ENCODE measurements around the gene PRSS48. TPM values are rescaled to one million over a fixed set of nuclear protein-coding genes. Genes with fewer than 3 reads are reported as not detected.

Gene PRSS48
- total and polyA plus RNA-seq, 10 donors = not detected

DNA sequence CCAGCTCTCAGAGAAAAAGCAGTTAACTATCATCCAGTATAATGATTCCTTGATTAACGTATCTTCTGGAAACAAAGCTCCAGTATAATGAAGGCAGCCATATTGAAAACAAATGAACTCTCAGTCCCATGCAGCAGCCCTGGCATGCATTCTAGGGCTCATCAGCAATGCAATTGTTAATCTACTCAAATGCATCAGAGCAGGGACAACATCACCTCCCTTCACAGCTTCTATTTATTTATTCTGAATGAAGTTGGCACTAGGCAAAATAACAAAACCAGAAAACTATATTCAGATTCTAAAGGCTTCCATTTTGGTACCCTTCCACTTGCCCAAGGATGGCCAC is 37.0 kb downstream of the PRSS48 start:
- Histone ChIP-seq H3K27me3 (replicated peaks in 1 of 7) (no peaks in the 10 kb centered on the region), H3K9me3 (no peaks in the 10 kb centered on the region), H3K4me1 (no peaks in the 10 kb centered on the region), H3K27ac (no peak overlapping the region), H3K4me3 (no peak overlapping the region), H3K36me3 (no peaks in the 10 kb centered on the region)
- 91 to 100% (median 96%) methylated on average over 1 of the region's 1 CpG for WGBS, 5 donors
- DNase-seq = no peak
- no peak for TF ChIP-seq POLR2AphosphoS5 (IDR thresholded peaks at IDR 0.05)
- TF ChIP-seq POLR2A (IDR thresholded peaks at IDR 0.05) = no peak
- TF ChIP-seq, protein P1, sequence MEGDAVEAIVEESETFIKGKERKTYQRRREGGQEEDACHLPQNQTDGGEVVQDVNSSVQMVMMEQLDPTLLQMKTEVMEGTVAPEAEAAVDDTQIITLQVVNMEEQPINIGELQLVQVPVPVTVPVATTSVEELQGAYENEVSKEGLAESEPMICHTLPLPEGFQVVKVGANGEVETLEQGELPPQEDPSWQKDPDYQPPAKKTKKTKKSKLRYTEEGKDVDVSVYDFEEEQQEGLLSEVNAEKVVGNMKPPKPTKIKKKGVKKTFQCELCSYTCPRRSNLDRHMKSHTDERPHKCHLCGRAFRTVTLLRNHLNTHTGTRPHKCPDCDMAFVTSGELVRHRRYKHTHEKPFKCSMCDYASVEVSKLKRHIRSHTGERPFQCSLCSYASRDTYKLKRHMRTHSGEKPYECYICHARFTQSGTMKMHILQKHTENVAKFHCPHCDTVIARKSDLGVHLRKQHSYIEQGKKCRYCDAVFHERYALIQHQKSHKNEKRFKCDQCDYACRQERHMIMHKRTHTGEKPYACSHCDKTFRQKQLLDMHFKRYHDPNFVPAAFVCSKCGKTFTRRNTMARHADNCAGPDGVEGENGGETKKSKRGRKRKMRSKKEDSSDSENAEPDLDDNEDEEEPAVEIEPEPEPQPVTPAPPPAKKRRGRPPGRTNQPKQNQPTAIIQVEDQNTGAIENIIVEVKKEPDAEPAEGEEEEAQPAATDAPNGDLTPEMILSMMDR (IDR thresholded peaks at IDR 0.05 in 8 of 11, conservative IDR thresholded peaks at IDR 0.05 in 3 of 11) = no peak
- intact Hi-C loops (cut with DNase I; ENCODE audit: low total_unique reads) = no loop called here

DNA sequence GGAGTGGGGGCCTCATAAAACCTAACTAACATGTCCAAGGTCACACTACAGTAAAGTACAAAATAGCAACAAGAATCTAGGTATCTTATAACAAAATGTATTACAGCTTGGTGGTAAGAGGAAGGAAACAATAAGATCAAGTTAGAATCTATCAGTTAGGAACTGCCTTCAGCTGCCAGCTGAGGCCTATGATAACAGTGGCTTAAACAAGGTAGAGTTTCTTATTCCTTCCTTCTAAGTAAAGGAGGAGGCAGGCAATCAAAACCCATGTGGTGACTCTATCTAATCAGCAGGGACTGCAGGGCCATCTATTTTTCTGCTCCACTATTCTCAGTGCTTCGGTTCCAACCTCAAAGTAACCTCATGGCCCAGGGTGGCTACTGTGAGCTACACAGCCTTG is 37.5 kb downstream of the PRSS48 start:
- no peaks in the 10 kb centered on the region for H3K36me3 ChIP-seq
- intact Hi-C loops (cut with DNase I; ENCODE audit: low total_unique reads) = no loop called here
- no peak for DNase-seq
- 46 to 93% (median 82%) methylated on average over 1 of the region's 1 CpG for WGBS, 5 donors
- H3K27ac ChIP-seq = no peak overlapping the region
- H3K4me1 ChIP-seq = no peaks in the 10 kb centered on the region
- no peaks in the 10 kb centered on the region for H3K9me3 ChIP-seq
- TF ChIP-seq POLR2AphosphoS5 (IDR thresholded peaks at IDR 0.05) (no peak), POLR2A (IDR thresholded peaks at IDR 0.05) (no peak)
- TF ChIP-seq, protein P1 (IDR thresholded peaks at IDR 0.05 in 8 of 11, conservative IDR thresholded peaks at IDR 0.05 in 3 of 11) = no peak
- no peaks in the 10 kb centered on the region for H3K27me3 ChIP-seq (replicated peaks in 1 of 7)
- no peak overlapping the region for H3K4me3 ChIP-seq

DNA sequence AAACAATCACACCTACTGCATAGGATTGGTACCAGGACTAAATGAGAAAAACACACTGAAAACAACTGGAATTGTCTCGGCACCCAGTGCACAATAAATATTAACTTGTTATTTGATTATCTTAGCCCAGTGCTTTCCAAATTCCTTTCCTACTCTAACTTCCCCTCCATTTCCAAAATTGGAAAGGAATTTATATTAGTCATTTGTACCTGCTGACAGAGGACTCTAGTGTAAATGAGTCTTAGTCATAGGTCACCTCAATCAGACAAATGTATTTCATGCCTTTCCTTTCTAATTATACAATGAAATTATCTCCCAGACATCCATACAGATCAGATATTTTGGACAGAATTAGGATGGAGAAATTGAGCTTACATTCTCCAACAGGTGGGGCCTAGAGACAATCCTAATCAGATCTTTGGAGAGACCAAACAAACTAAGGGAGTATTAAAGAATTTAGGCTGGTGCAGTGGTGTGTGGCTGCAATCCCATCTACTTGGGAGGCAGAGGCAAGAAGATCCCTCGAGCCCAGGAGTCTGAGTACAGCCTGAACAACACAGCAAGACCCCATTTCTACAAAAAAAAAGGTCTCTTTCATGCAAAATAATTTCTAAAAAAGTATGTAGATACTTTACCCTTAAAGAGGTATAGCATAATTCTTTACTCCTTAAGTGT is 38.4 kb downstream of the PRSS48 start:
- no peak overlapping the region for H3K27ac ChIP-seq
- 68 to 89% (median 85%) methylated on average over 2 of the region's 2 CpGs for WGBS, 5 donors
- intact Hi-C loops (cut with DNase I; ENCODE audit: low total_unique reads) = no loop called here
- no peaks in the 10 kb centered on the region for H3K4me1 ChIP-seq
- H3K27me3 ChIP-seq (replicated peaks in 1 of 7) = no peaks in the 10 kb centered on the region
- TF ChIP-seq POLR2AphosphoS5 (IDR thresholded peaks at IDR 0.05) = no peak
- TF ChIP-seq, protein P1 (IDR thresholded peaks at IDR 0.05 in 8 of 11, conservative IDR thresholded peaks at IDR 0.05 in 3 of 11) = no peak
- TF ChIP-seq POLR2A (IDR thresholded peaks at IDR 0.05) = no peak
- no peaks in the 10 kb centered on the region for H3K9me3 ChIP-seq
- no peaks in the 10 kb centered on the region for H3K36me3 ChIP-seq
- no peak for DNase-seq
- no peak overlapping the region for H3K4me3 ChIP-seq

DNA sequence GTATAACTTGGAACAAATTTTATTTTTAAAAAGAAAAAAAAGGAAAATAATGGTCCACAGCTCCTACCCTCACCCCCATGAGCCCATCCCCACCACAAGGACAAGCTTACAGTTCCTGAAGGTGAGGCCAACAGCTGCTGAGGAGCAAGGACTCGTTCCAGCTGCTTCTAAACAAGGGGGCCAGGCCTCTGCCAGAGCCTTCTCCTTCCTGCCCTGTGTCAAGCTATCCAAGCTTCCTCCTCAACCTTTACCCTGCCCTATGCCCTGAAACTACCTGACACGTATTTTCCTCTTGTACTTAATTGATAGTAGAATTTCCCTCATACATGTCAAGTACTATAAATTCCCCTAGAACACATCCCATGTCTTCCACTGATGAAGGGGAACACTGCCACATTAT is 39.7 kb downstream of the PRSS48 start:
- Histone ChIP-seq H3K4me3 (no peak overlapping the region), H3K36me3 (no peaks in the 10 kb centered on the region), H3K27ac (no peak overlapping the region), H3K9me3 (no peaks in the 10 kb centered on the region), H3K27me3 (replicated peaks in 1 of 7) (no peaks in the 10 kb centered on the region), H3K4me1 (no peaks in the 10 kb centered on the region)
- no peak for TF ChIP-seq POLR2A (IDR thresholded peaks at IDR 0.05)
- TF ChIP-seq, protein P1 (IDR thresholded peaks at IDR 0.05 in 8 of 11, conservative IDR thresholded peaks at IDR 0.05 in 3 of 11) = no peak
- TF ChIP-seq POLR2AphosphoS5 (IDR thresholded peaks at IDR 0.05) = no peak
- DNase-seq = no peak
- 36 to 76% (median 46%) methylated on average over 2 of the region's 2 CpGs for WGBS, 5 donors
- intact Hi-C loops (cut with DNase I; ENCODE audit: low total_unique reads) = no loop called here

Measured in spleen (tissue), 11 donors.